ENCODE data around the gene CAP2. TPM values are rescaled to one million over a fixed set of nuclear protein-coding genes. Genes with fewer than 3 reads are reported as not detected.
"Not testable (repeated sequence)": the region's sequence is repeated elsewhere in the genome, so short reads cannot be mapped to it uniquely, and the experiment has no call there.

Gene CAP2
- total RNA-seq, 1 donor from 2014 or later, result 2.1 TPM

DNA sequence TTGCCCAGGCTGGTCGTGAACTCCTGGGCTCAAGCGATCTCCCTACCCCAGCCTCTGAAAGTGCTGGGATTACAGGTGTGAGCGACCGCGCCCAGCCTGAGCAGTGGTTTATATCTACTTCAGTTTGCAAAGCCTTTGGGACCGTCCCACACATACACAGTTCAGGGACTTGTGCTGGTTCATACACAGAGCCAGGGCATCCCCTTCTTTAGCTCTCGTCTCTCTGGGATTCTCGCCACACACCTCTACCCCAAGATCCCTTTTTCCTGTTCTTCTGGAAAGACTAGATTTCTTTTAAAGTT, 12.5 kb downstream of the CAP2 start:
- H3K27me3 ChIP-seq (ENCODE audit: control insufficient read depth, insufficient read depth, low read length), result no peaks in the 10 kb centered on the region
- TF ChIP-seq, protein P1, sequence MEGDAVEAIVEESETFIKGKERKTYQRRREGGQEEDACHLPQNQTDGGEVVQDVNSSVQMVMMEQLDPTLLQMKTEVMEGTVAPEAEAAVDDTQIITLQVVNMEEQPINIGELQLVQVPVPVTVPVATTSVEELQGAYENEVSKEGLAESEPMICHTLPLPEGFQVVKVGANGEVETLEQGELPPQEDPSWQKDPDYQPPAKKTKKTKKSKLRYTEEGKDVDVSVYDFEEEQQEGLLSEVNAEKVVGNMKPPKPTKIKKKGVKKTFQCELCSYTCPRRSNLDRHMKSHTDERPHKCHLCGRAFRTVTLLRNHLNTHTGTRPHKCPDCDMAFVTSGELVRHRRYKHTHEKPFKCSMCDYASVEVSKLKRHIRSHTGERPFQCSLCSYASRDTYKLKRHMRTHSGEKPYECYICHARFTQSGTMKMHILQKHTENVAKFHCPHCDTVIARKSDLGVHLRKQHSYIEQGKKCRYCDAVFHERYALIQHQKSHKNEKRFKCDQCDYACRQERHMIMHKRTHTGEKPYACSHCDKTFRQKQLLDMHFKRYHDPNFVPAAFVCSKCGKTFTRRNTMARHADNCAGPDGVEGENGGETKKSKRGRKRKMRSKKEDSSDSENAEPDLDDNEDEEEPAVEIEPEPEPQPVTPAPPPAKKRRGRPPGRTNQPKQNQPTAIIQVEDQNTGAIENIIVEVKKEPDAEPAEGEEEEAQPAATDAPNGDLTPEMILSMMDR (IDR thresholded peaks at IDR 0.05; ENCODE audit: insufficient read depth, low read length, severe bottlenecking), result no peak
- DNase-seq (ENCODE audit: low read depth), result no peak
- FAIRE-seq, result no peak
- H3K4me3 ChIP-seq (ENCODE audit: low read depth, low read length), result no peak overlapping the region
- H3K36me3 ChIP-seq (ENCODE audit: control insufficient read depth, insufficient read depth, low read length), result no peaks in the 10 kb centered on the region

DNA sequence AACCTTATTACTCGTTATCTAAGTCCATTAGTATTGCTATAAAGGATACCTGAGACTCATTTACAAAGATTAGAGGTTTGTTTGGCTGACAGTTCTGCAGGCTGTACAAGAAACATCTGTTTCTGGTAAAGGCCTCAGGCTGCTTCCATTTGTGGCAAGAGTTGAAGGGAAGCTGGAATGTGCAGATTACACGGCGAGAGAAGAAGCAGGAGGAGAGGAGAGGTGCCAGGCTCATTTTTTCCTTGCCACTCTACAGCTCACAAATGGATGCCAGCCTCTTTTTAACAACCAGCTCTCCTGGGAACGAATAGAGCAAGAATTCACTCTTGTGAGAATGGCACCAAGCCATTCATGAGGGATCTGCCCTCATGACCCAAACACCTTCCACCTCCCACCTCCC, 14.7 kb downstream of the CAP2 start:
- H3K4me3 ChIP-seq (ENCODE audit: low read depth, low read length), result no peak overlapping the region
- no peak for FAIRE-seq
- DNase-seq (ENCODE audit: low read depth), result no peak
- no peaks in the 10 kb centered on the region for H3K36me3 ChIP-seq (ENCODE audit: control insufficient read depth, insufficient read depth, low read length)
- TF ChIP-seq, protein P1 (IDR thresholded peaks at IDR 0.05; ENCODE audit: insufficient read depth, low read length, severe bottlenecking), result no peak
- no peaks in the 10 kb centered on the region for H3K27me3 ChIP-seq (ENCODE audit: control insufficient read depth, insufficient read depth, low read length)

DNA sequence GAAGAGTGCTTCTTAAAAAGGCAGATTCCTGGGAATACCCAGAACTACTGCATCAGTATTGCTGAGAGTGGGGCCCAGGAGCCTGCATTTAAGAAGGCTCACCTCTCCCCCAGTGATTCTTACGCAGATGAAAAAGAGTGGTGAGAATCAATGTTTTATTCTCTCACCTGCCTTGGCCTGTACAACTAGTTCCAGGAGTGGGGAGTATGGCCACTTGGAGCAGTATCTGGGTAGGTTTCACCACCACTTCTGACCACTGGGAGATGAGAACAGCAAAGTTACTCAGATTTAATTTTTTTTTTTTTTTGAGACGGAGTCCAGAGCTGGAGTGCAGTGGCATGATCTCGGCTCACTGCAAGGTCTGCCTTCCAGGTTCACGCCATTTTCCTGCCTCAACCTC, 16.9 kb downstream of the CAP2 start:
- no peak for FAIRE-seq
- Histone ChIP-seq H3K27me3 (ENCODE audit: control insufficient read depth, insufficient read depth, low read length) (no peaks in the 10 kb centered on the region), H3K4me3 (ENCODE audit: low read depth, low read length) (no peak overlapping the region), H3K36me3 (ENCODE audit: control insufficient read depth, insufficient read depth, low read length) (no peaks in the 10 kb centered on the region)
- TF ChIP-seq, protein P1 (IDR thresholded peaks at IDR 0.05; ENCODE audit: insufficient read depth, low read length, severe bottlenecking), result no peak
- no peak for DNase-seq (ENCODE audit: low read depth)

DNA sequence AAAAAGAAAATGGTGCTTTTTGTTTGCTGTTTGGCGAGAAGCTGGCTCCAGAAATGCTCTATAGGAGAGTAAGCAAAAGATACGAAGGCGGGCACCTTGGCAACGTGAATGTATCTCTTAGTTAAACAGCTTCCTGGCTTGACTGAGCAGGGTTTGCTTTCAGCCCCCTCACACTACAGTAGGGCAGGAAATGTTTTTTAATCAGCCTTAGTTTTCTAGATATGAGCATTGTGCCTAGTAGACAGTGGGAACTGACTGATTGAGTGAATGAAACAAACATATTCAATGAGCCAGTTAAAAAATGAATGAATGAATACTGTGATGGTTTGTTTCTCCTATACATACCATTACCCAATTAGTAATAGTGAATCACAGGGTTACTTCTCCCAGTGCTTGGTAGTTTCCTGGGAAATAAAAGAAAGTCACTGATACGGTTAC, 19.9 kb downstream of the CAP2 start:
- TF ChIP-seq, protein P1 (IDR thresholded peaks at IDR 0.05; ENCODE audit: insufficient read depth, low read length, severe bottlenecking), result no peak
- no peak for FAIRE-seq
- Histone ChIP-seq H3K36me3 (ENCODE audit: control insufficient read depth, insufficient read depth, low read length) (no peaks in the 10 kb centered on the region), H3K4me3 (ENCODE audit: low read depth, low read length) (no peak overlapping the region), H3K27me3 (ENCODE audit: control insufficient read depth, insufficient read depth, low read length) (no peaks in the 10 kb centered on the region)
- DNase-seq (ENCODE audit: low read depth), result peak; percentile 88

DNA sequence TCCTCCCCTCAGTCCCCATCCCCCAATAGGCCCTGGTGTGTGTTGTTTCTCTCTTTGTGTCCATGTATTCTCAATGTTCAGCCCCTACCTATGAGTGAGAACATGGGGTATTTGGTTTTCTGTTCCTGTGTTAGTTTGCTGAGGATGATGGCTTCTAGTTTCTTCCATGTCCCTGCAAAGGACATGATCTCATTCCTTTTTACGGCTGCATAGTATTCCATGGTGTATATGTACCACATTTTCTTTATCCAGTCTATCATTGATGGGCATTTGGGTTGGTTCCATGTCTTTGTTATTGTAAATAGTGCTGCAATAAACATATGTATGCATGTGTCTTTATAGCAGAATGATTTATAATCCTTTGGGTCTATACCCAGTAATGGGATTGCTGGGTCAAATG, 21.0 kb downstream of the CAP2 start:
- not testable (repeated sequence) for FAIRE-seq; DNase-seq (ENCODE audit: low read depth); H3K27me3 ChIP-seq (ENCODE audit: control insufficient read depth, insufficient read depth, low read length); H3K4me3 ChIP-seq (ENCODE audit: low read depth, low read length); H3K36me3 ChIP-seq (ENCODE audit: control insufficient read depth, insufficient read depth, low read length)

DNA sequence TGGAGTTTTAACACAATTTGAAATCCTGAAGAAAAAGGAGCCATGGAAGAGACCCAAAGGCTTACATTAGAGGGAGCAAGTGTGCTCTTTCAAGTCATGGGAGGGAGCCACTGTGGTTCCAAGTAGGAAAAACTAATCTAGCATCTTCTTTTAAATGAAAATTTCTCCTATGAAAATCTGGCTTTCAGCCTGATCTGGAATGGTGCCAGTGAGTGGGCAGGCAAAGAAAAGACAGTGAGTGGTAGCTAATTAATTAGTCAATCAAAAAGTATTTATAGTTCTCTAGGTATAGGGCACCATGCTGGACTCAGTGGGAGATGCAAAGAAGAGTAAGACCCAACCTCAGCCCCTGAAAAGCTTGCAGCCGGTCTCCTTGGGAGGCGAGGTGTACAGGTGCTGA, 21.9 kb downstream of the CAP2 start:
- Histone ChIP-seq H3K36me3 (ENCODE audit: control insufficient read depth, insufficient read depth, low read length) (no peaks in the 10 kb centered on the region), H3K4me3 (ENCODE audit: low read depth, low read length) (no peak overlapping the region), H3K27me3 (ENCODE audit: control insufficient read depth, insufficient read depth, low read length) (no peaks in the 10 kb centered on the region)
- peak; percentile 12 for DNase-seq (ENCODE audit: low read depth)
- TF ChIP-seq, protein P1 (IDR thresholded peaks at IDR 0.05; ENCODE audit: insufficient read depth, low read length, severe bottlenecking), result no peak
- FAIRE-seq, result no peak
